ENCODE data around the gene AKR1C2. TPM values are rescaled to one million over a fixed set of nuclear protein-coding genes. Genes with fewer than 3 reads are reported as not detected.

The AKR1C2 gene
- total RNA-seq, 4 donors from 2014 or later: 43.0 to 72.7 (median 53.7) TPM

GRCh38 chr10:5040781-5041470 is 37.3 kb upstream of the AKR1C2 start:
- TF ChIP-seq, protein P1, sequence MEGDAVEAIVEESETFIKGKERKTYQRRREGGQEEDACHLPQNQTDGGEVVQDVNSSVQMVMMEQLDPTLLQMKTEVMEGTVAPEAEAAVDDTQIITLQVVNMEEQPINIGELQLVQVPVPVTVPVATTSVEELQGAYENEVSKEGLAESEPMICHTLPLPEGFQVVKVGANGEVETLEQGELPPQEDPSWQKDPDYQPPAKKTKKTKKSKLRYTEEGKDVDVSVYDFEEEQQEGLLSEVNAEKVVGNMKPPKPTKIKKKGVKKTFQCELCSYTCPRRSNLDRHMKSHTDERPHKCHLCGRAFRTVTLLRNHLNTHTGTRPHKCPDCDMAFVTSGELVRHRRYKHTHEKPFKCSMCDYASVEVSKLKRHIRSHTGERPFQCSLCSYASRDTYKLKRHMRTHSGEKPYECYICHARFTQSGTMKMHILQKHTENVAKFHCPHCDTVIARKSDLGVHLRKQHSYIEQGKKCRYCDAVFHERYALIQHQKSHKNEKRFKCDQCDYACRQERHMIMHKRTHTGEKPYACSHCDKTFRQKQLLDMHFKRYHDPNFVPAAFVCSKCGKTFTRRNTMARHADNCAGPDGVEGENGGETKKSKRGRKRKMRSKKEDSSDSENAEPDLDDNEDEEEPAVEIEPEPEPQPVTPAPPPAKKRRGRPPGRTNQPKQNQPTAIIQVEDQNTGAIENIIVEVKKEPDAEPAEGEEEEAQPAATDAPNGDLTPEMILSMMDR (IDR thresholded peaks at IDR 0.05): no peak
- no peak for TF ChIP-seq POLR2AphosphoS5 (IDR thresholded peaks at IDR 0.05)
- H3K9me3 ChIP-seq: no peaks in the 10 kb centered on the region
- H3K27me3 ChIP-seq: no peaks in the 10 kb centered on the region
- H3K4me3 ChIP-seq: no peak overlapping the region
- peak overlapping the region in 1 of 4 donors; percentile 6 for H3K27ac ChIP-seq
- H3K36me3 ChIP-seq: no peaks in the 10 kb centered on the region
- WGBS, 2 donors (ENCODE audit: low coverage in 1 of 2): 48 to 60% methylated on average over 8 of the region's 8 CpGs
- peaks cover 0 to 47% (median 23%) of the 10 kb centered on the region in 4 donors for H3K4me1 ChIP-seq
- no peak for DNase-seq
- in situ Hi-C loops (cut with MboI; ENCODE audit: low pct_ligation_motif_present in 1 of 4, low pct_unique_long_range_greater_than_20kb in 1 of 4, low sequenced_read_pairs in 3 of 4) (no loop called here), intact Hi-C loops (cut with DNase I; ENCODE audit: low total_unique reads) (no loop called here)

DNA sequence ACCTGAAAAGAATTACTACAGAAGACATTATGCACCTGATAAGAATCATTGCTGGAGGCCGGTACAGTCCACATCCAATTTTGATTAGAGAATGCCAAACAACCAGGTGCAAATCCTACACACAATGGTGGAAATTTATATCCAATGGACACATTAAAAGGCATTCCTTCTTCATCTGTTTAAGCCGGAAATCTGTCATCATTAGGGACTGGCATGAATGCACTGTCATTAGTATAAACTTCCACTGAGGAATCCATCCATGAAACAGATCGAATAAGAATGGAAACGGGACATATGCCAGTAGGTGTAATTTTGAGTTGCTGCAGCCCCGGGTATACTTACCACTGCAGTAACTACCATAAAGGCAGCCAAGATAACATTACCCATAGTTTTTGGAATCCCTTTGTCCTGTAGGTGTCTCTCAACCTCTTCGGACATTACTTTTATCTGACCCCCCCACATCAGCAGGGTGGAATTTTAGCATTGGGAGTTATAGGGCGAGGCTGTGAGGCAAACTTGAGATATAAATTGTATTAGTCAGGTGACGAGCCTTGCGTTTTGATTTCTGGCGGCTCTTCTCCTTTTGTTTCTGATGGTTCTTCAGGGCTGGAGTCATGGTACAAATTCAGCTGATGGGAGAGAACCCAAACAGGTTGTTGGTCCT is 36.5 kb upstream of the AKR1C2 start:
- no peak overlapping the region for H3K4me3 ChIP-seq
- H3K9me3 ChIP-seq: no peaks in the 10 kb centered on the region
- H3K4me1 ChIP-seq: peaks cover 0 to 47% (median 24%) of the 10 kb centered on the region in 4 donors
- WGBS, 2 donors (ENCODE audit: low coverage in 1 of 2): 86 to 100% methylated on average over 1 to 10 of the region's 10 CpGs
- TF ChIP-seq POLR2AphosphoS5 (IDR thresholded peaks at IDR 0.05): no peak
- TF ChIP-seq EP300 (IDR thresholded peaks at IDR 0.05; ENCODE audit: low read depth): no peak
- no peak for TF ChIP-seq POLR2A (IDR thresholded peaks at IDR 0.05)
- TF ChIP-seq, protein P1 (IDR thresholded peaks at IDR 0.05): no peak
- no peak overlapping the region for H3K27ac ChIP-seq
- no peaks in the 10 kb centered on the region for H3K27me3 ChIP-seq
- in situ Hi-C loops (cut with MboI; ENCODE audit: low pct_ligation_motif_present in 1 of 4, low pct_unique_long_range_greater_than_20kb in 1 of 4, low sequenced_read_pairs in 3 of 4) (no loop called here), intact Hi-C loops (cut with DNase I; ENCODE audit: low total_unique reads) (no loop called here)
- no peaks in the 10 kb centered on the region for H3K36me3 ChIP-seq
- DNase-seq: no peak

- Histone ChIP-seq H3K36me3 (no peaks in the 10 kb centered on the region), H3K4me3 (no peak overlapping the region), H3K9me3 (peaks cover 5 to 8% of the 10 kb centered on the region in 2 donors), H3K27me3 (no peaks in the 10 kb centered on the region), H3K27ac (no peak overlapping the region), H3K4me1 (peaks cover 0 to 43% (median 21%) of the 10 kb centered on the region in 4 donors)
- TF ChIP-seq, protein P1 (IDR thresholded peaks at IDR 0.05): no peak
- TF ChIP-seq POLR2A (IDR thresholded peaks at IDR 0.05) (no peak), POLR2AphosphoS5 (IDR thresholded peaks at IDR 0.05) (no peak), EP300 (IDR thresholded peaks at IDR 0.05; ENCODE audit: low read depth) (no peak)
- in situ Hi-C loops (cut with MboI; ENCODE audit: low pct_ligation_motif_present in 1 of 4, low pct_unique_long_range_greater_than_20kb in 1 of 4, low sequenced_read_pairs in 3 of 4) (no loop called here), intact Hi-C loops (cut with DNase I; ENCODE audit: low total_unique reads) (no loop called here)
- DNase-seq: no peak
These were observed 35.1 kb upstream of the AKR1C2 start for GRCh38 chr10:5038733-5039132.

GRCh38 chr10:5038101-5038500 is 34.4 kb upstream of the AKR1C2 start:
- intact Hi-C loops (cut with DNase I; ENCODE audit: low total_unique reads) (no loop called here), in situ Hi-C loops (cut with MboI; ENCODE audit: low pct_ligation_motif_present in 1 of 4, low pct_unique_long_range_greater_than_20kb in 1 of 4, low sequenced_read_pairs in 3 of 4) (no loop called here)
- H3K36me3 ChIP-seq: no peaks in the 10 kb centered on the region
- H3K27me3 ChIP-seq: no peaks in the 10 kb centered on the region
- 56 to 80% methylated on average over 2 of the region's 2 CpGs for WGBS, 2 donors (ENCODE audit: low coverage in 1 of 2)
- peaks cover 5 to 8% of the 10 kb centered on the region in 2 donors for H3K9me3 ChIP-seq
- H3K4me1 ChIP-seq: peaks cover 0 to 39% (median 17%) of the 10 kb centered on the region in 4 donors
- no peak overlapping the region for H3K4me3 ChIP-seq
- peak overlapping the region in 2 of 4 donors; percentile 56 to 57 for H3K27ac ChIP-seq
- TF ChIP-seq POLR2A (IDR thresholded peaks at IDR 0.05) (no peak), EP300 (IDR thresholded peaks at IDR 0.05; ENCODE audit: low read depth) (no peak), POLR2AphosphoS5 (IDR thresholded peaks at IDR 0.05) (no peak)
- TF ChIP-seq, protein P1 (IDR thresholded peaks at IDR 0.05): no peak
- DNase-seq: no peak

Measured in transverse colon (tissue), 4 donors.